ENCODE data around the gene CALML6. TPM values are rescaled to one million over a fixed set of nuclear protein-coding genes. Genes with fewer than 3 reads are reported as not detected.

CALML6 gene
- total RNA-seq, 2 donors from 2014 or later = 0.37 TPM; not detected in 1

Other genes starting within 250 kb of the CALML6 start
- 10 to 100 TPM; 20.7 to 27.7 TPM for gene SLC35E2B, start 222.5 kb upstream of the CALML6 start, total RNA-seq
- gene CDK11A, start 190.9 kb upstream of the CALML6 start, total RNA-seq = 10 to 100 TPM; 29.2 to 37.7 TPM
- gene NADK, start 136.8 kb upstream of the CALML6 start, total RNA-seq = 10 to 100 TPM; 60.0 to 63.5 TPM
- gene GNB1, start 24.2 kb upstream of the CALML6 start, total RNA-seq = 100 to 1,000 TPM; 318 to 379 TPM
- not detected for gene TMEM52, start 4.0 kb downstream of the CALML6 start, total RNA-seq
- gene CFAP74, start 88.5 kb downstream of the CALML6 start, total RNA-seq = not detected
- gene GABRD, start 104.1 kb downstream of the CALML6 start, total RNA-seq = under 1 TPM; 0.29 to 0.88 TPM
- 1 to 10 TPM; 3.0 to 3.6 TPM for gene PRKCZ, start 135.2 kb downstream of the CALML6 start, total RNA-seq